VCaP (cell line): ENCODE data around the gene VIPR2.

Experiments
- H3K27ac ChIP-seq: fragments of 450-650 bp; 2 replicates; pipeline ENCODE4 v1.5.1; 2017
- CTCF ChIP-seq: fragments of 450-650 bp; conservative IDR thresholded peaks from 2 replicates; pipeline ENCODE4 v1.5.1; 2017; ENCODE audit warnings: mild to moderate bottlenecking, moderate library complexity

Gene VIPR2

GRCh38 chr7:159034988-159035387 lies 109.7 kb downstream of the VIPR2 start:
- H3K27ac ChIP-seq = no peak overlapping the region
- TF ChIP-seq CTCF = no peak

GRCh38 chr7:159034394-159034793 lies 110.3 kb downstream of the VIPR2 start:
- H3K27ac ChIP-seq = no peak overlapping the region
- no peak for TF ChIP-seq CTCF

- no peak overlapping the region for H3K27ac ChIP-seq
- TF ChIP-seq CTCF = no peak
Observed at GRCh38 chr7:159033956-159034355, 110.7 kb downstream of the VIPR2 start.

- TF ChIP-seq CTCF = no peak
Observed at GRCh38 chr7:159033473-159033825, 111.2 kb downstream of the VIPR2 start.

GRCh38 chr7:159032753-159033472 lies 111.8 kb downstream of the VIPR2 start:
- no peak for TF ChIP-seq CTCF
- H3K27ac ChIP-seq = no peak overlapping the region

More at GRCh38 chr7:159033473-159033825, 111.2 kb downstream of the VIPR2 start:
- no peak overlapping the region for H3K27ac ChIP-seq

GRCh38 chr7:159032322-159032721 lies 112.3 kb downstream of the VIPR2 start:
- no peak for TF ChIP-seq CTCF
- no peak overlapping the region for H3K27ac ChIP-seq

- no peak for TF ChIP-seq CTCF
- no peak overlapping the region for H3K27ac ChIP-seq
Observed at GRCh38 chr7:159031750-159032149, 112.9 kb downstream of the VIPR2 start.
